ENCODE results near the gene PTCH1.

DNA sequence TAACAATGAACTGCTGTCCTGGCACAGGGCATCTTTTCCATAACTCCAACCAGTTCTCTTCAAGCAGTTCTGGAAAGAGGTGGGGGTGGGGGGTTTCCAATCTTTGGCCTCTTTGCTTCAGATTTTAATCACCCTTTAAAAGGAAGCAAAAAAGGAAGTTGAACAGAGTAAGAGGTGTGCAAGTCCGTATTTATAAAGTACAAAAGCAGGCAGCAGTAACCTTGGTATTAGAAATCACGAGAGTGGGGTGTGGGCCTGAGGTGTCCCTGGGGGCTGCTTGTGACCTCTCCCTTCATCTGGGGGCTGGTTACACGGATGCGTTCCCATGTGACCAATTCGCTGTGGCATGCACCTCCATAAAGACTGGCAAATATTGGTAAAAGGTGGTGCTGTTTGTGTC is 70.5 kb downstream of the PTCH1 start:
- TF ChIP-seq, protein P1, sequence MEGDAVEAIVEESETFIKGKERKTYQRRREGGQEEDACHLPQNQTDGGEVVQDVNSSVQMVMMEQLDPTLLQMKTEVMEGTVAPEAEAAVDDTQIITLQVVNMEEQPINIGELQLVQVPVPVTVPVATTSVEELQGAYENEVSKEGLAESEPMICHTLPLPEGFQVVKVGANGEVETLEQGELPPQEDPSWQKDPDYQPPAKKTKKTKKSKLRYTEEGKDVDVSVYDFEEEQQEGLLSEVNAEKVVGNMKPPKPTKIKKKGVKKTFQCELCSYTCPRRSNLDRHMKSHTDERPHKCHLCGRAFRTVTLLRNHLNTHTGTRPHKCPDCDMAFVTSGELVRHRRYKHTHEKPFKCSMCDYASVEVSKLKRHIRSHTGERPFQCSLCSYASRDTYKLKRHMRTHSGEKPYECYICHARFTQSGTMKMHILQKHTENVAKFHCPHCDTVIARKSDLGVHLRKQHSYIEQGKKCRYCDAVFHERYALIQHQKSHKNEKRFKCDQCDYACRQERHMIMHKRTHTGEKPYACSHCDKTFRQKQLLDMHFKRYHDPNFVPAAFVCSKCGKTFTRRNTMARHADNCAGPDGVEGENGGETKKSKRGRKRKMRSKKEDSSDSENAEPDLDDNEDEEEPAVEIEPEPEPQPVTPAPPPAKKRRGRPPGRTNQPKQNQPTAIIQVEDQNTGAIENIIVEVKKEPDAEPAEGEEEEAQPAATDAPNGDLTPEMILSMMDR (IDR thresholded peaks at IDR 0.05; ENCODE audit: low read length) = no peak
- TF ChIP-seq EZH2 (optimal IDR thresholded peaks at IDR 0.05; ENCODE audit: low read depth, low read length) = no peak
